GM18870 (cell line): Measurements from ENCODE around the gene PTPRN2.

Experiments
- ATAC-seq: cut with Tn5 transposase; IDR thresholded peaks from one replicate; pipeline ENCODE4 v1.9.1; 2021; ENCODE audit warnings: moderate library complexity; ENCODE audit not compliant: unreplicated experiment

The PTPRN2 gene

GRCh38 chr7:157839226-157839625 lies 748.4 kb downstream of the PTPRN2 start:
- no peak for ATAC-seq

DNA sequence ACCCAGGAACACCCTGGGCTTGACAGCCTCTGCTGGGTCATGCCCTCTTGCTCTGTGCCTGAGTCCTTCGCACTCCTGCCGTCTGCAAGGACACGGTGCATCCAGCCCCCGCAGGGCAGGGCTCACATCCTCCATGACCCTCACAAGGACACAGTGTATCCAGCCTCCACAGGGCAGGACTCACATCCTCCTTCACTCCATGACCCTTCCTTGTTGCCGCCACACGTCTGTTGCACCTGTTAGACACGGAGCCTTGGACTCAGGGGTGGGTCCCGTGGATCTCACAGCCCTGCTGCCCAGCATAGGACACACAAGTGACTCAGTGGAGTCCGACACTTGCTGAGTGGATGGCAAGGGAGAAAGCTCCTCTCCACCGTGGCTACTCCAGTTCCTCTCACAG lies 750.1 kb downstream of the PTPRN2 start:
- ATAC-seq, result no peak

GRCh38 chr7:157837047-157837446 lies 750.6 kb downstream of the PTPRN2 start:
- no peak for ATAC-seq

DNA sequence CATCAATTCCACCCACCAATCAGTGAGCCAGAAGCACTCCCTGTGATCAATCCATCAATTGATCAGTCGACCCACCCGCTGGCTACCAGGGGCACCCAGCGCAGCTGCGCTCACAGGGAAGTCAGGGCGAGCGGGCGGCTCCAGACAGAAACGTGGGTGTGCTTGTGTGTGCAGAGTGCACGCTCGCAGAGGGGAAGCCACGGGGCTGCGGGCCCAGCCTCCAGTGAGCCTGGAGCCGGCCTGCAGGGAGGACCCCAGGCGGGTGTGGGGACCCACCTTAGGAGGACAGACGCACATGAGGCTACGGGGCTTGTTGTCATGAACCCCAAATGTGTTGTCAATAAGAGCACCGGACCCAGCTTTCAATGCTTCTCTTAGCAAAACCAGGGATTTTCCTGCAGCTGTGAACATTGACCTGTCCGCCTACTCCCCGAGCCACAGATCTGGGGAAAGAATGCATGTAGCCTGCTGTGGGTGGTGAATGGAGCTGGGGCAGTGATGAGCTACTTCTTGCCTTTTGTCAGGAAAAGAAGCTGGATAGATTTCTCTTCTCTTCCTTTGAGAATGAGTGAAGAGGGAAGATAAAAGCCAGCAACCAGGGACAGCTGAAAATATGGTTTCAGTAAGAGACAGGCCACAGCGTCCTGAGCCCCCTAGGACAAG lies 753.0 kb downstream of the PTPRN2 start:
- no peak for ATAC-seq

DNA sequence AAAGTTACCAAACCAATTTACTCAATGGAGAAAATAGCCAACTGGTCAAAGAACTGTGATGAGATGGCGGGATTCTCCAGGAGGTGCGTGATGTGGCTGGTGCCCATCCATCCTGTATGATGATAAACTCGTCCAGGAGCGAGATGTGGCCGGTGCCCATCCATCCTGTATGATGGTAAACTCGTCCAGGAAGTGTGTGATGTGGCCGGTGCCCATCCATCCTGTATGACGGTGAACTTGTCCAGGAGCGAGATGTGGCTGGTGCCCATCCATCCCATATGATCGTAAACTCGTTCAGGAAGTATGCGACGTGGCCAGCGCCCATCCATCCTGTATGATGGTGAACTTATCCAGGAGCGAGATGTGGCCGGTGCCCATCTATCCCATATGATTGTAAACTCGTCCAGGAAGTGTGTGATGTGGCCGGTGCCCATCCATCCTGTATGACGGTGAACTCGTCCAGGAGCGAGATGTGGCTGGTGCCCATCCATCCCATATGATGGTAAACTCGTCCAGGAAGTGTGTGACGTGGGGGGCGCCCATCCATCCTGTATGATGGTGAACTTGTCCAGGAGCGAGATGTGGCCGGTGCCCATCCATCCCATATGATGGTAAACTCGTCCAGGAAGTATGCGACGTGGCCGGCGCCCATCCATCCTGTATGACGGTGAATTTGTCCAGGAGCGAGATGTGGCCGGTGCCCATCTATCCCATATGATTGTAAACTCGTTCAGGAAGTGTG lies 754.6 kb downstream of the PTPRN2 start:
- no peak for ATAC-seq

DNA sequence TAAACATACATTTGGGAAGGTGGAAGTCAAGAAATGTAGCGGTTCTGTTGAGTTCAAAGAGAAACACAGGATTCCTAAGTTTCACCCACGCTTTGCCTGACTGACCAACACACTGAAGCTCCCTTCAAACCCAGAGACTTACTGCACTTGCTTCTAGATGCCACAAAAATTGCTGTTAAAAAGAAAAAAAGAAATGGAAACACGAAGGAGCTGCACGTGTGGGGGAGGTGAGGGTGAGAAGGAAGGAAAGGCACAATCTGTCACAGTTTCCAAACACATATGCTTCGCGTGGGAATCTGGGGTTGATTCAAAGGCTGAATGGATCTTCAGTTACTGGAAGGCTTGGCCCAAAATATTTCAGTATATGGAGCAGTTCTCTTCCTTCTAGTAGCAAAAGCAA lies 755.2 kb downstream of the PTPRN2 start:
- no peak for ATAC-seq

GRCh38 chr7:157832006-157832405 lies 755.6 kb downstream of the PTPRN2 start:
- ATAC-seq, result no peak

- ATAC-seq, result no peak
Observed at GRCh38 chr7:157831143-157831905, 756.3 kb downstream of the PTPRN2 start.

DNA sequence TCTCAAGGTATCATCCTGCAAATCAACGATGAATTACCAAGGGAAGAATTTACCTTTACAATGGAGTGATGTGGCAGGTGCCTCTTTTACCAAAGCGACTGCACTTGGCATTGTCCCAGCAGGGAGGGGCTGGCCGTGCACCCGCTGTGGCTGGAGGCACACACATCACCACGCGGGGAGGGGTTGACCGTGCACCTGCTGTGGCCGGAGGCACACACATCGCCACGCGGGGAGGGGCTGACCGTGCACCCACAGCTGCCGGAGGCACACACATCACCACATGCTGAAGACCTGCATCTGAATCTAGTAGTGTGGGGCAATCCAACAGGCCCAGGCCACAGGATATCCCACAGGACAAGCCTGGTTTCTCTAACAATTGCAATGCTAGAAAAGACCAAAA lies 757.3 kb downstream of the PTPRN2 start:
- ATAC-seq, result no peak

GRCh38 chr7:157829491-157829890 lies 758.1 kb downstream of the PTPRN2 start:
- no peak for ATAC-seq

- ATAC-seq, result no peak
Observed at GRCh38 chr7:157828881-157829280, 758.7 kb downstream of the PTPRN2 start.

- ATAC-seq, result no peak
Observed at GRCh38 chr7:157828190-157828589, 759.4 kb downstream of the PTPRN2 start.

- ATAC-seq, result no peak
Observed at GRCh38 chr7:157827863-157828160, 759.8 kb downstream of the PTPRN2 start.

DNA sequence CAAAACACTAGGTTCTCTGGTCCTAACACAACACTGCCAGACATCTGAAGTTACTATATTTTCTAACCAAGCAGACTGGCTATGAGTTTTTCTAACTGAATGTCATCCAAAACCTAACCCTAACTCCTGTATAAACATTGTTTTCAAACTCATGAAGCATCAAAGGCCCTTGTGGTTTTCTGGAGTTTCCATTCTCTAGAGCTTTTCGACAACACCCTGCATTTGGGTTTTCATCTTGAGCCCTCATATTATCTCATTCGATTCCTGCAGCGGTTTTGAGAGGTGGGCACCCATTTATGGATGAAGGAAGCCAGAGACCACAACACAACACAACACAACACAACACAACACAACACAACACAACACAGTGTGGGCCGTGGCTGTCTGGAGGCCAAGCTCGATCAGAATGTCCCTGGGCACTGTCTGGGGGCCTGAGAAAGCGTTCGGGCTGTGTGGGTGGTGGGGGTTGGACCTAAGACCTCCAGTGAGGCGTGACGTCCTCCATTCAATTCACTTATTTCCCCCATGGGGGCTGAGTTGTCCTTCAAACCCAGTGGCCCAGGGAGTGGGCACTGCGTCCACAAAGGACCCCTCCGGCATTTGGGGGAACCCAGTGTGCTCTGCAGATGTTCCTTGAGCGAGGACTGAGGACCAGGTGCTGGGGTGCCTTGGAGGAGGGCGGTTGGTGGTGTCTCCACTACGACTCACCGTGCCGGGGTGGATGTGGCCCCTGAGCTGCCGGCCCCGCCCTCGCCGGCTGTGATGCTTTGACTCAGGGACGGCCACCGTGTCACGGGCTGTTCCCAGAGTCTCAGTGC lies 760.4 kb downstream of the PTPRN2 start:
- no peak for ATAC-seq

GRCh38 chr7:157826566-157826965 lies 761.1 kb downstream of the PTPRN2 start:
- no peak for ATAC-seq

DNA sequence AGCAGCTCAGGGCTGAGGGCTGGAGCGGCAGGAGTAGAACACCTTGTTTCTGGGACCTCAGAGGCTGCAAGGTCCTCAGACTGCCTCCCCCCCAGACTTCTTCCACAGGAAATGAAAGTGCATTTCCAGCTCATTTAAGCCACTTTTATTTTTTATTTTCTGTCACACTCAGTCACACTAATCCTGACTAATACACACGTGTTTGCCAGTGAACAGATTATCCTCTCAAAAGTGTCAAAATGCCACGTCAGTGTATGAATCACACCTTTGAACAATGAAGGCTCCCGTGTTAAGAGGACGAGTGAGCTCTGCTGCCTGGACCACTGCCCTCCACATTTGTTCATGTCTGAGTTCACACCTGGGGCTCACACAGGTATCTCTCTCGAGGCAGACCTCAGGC lies 762.3 kb downstream of the PTPRN2 start:
- no peak for ATAC-seq

DNA sequence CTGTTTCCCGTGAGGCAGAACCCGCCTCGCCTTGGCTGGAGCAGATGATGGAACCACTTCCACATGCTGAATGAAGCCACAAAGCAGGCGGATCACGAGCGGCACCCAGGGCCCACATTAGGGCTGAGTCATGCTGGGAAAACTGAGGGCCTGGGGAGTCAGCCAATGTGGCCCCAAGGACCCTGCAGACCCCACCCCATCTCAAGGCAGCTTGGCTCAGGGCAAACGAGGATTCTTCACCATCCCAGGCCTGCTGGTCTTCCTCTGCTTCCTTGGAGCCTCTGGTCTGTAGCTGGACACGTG lies 762.9 kb downstream of the PTPRN2 start:
- no peak for ATAC-seq

DNA sequence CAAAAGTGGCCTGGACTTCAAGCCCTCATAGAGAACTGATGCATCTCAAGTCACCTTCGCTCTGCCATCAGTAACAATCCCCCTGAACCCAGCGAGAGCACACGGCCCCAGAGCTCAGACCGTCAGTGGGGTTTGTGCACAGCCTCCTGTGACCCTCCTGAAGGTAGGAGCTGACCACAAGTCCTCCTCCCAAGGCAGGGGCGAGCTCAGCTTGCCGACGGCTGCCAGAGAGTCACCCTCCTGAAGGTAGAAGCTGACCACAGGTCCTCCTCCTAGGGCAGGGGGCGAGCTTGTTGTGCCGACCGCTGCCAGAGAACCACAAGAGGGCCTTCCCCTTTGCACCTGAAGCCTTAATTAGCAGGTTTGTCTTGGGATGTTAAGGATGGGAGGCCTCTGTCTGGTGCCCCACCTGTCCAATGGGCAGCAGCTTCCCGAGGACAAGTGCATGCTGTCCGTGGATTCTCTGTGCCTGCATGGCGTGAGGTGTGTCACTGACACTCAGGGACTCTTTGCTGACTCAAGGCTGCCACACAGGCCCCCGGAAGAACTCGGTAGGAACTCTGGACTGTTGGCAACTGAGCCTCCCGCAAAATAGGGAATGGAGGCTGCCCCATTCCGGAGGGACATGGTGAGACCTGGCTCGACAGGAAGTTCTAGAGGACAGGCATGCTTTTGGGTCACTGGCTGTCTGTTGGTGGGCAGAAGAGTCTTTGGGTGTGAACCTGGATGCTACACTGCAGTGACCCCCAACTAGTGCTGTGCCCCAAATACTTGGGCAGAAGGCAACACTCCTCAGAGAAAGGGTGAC lies 763.4 kb downstream of the PTPRN2 start:
- no peak for ATAC-seq

DNA sequence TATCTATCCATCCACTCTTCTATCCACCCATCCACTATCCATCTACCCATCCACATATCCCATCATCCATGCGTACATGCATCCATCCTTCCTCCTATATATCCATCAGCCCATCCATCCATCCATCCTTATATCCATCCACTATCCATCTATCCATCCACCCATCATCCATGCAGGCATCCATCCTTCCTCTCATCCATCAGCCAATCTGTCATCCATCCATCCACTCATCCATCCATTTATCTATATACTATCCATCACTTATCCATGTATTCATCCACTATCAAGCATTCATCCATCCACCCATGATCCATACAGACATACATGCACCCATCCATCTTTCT lies 765.0 kb downstream of the PTPRN2 start:
- no peak for ATAC-seq

DNA sequence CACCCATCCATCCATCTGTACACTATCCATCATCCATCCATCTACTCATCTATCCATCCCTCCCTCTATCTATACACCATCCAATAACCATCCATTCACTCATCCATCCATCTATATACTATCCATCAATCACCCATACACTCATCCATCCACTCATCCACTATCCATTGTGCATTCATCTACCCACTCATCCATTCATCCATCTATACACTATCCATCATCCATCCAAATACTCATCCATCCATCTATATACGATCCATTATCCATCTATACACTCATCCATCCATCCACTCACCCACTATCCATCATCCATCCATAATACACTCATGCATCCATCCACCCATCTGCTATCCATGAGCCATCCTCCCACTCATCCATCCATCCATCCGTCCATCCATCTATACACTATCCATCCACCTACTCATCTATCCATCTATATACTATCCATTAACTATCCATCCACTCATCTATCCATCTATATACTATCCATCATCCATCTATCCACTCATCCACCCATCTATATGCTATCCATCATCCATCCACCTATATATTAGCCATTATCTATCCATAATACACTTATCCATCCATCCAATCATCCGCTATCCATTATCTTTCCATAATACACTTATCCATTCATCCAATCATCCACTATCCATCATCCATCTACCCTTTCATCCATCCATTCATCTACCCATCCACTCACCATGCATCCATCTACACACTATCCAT lies 765.5 kb downstream of the PTPRN2 start:
- ATAC-seq, result no peak
